Endothelial cell of umbilical vein (primary cell): ENCODE results near the gene BCL7C. TPM values are rescaled to one million over a fixed set of nuclear protein-coding genes. Genes with fewer than 3 reads are reported as not detected.

ENCODE experiments used
- BruUV-seq: library from RNA; stranded (reverse); fragments of 400-500 nt; replicated peaks from 2 replicates; lab custom pipeline; 2021; lab: Mats Ljungman, UMichigan
- CTCF ChIA-PET: fragments of 300-600, 350-600 bp; sonication (Branson Sonifier 250); formaldehyde crosslinking; loops from one replicate; lab custom pipeline; 2021; ENCODE audit warnings: antibody characterized with exemption, inconsistent platforms; lab: Charles Lee
- POLR2A ChIA-PET: fragments of 300-600, 350-600 bp; sonication (Branson Sonifier 250); formaldehyde crosslinking; loops from one replicate; lab custom pipeline; 2021; ENCODE audit warnings: antibody characterized with exemption, inconsistent platforms; lab: Charles Lee
- DNase-seq: peaks from one replicate; pipeline ENCODE4 v3.0.0-alpha.2; 2011; ENCODE audit warnings: low read depth, low spot score
- FAIRE-seq: peaks from 2 replicates; lab custom pipeline; 2011; peaks lifted over from hg19 to GRCh38; lab: Jason Lieb, UNC
- H2AFZ ChIP-seq: 2 replicates; pipeline ENCODE4 v1.6.0; 2012; ENCODE audit warnings: low read depth, low read length, control low read depth, inconsistent platforms
- H3K27ac ChIP-seq: 2 replicates; pipeline ENCODE4 v1.5.1; 2011; ENCODE audit warnings: low read depth, mild to moderate bottlenecking, control low read depth, low read length, moderate library complexity; ENCODE audit not compliant: insufficient read depth
- H3K27me3 ChIP-seq, 2 experiments: 2 replicates each; pipeline versions ENCODE4 v1.6.0 to v1.6.1; 2011; ENCODE audit warnings: low read length in 2 of 2, mixed read lengths in 1 of 2; ENCODE audit not compliant: control insufficient read depth in 2 of 2, insufficient read depth in 2 of 2
- H3K36me3 ChIP-seq, 2 experiments: 2 replicates in 1 of 2; 3 replicates in 1 of 2; pipeline ENCODE4 v1.5.1; 2011; ENCODE audit warnings: low read length in 2 of 2, mild to moderate bottlenecking in 1 of 2, moderate library complexity in 1 of 2; ENCODE audit not compliant: control insufficient read depth in 2 of 2, insufficient read depth in 2 of 2; ENCODE audit errors: extremely low read depth in 1 of 2
- H3K4me1 ChIP-seq: 3 replicates; pipeline ENCODE4 v1.5.1; 2011; ENCODE audit warnings: mild to moderate bottlenecking, low read length; ENCODE audit not compliant: control insufficient read depth, insufficient read depth; ENCODE audit errors: extremely low read depth
- H3K4me2 ChIP-seq: 2 replicates; pipeline ENCODE4 v1.6.1; 2011; ENCODE audit warnings: low read length, control low read depth, mixed read lengths; ENCODE audit not compliant: insufficient read depth
- H3K4me3 ChIP-seq, 3 experiments: fragments of 200-600 bp in 1 of 3; sonication (generic), shearing (Covaris generic) in 1 of 3; replicated peaks in 1 of 3; 2 replicates each; pipeline ENCODE4 v1.5.1; 2011 to 2016; ENCODE audit warnings: control low read depth in 3 of 3, low read length in 3 of 3, mild to moderate bottlenecking in 2 of 3, inconsistent platforms in 1 of 3, low read depth in 1 of 3, moderate library complexity in 1 of 3; ENCODE audit not compliant: insufficient read depth in 1 of 3
- H3K79me2 ChIP-seq: 2 replicates; pipeline ENCODE4 v1.6.0; 2012; ENCODE audit warnings: low read length, inconsistent platforms; ENCODE audit not compliant: control insufficient read depth, insufficient read depth
- H3K9ac ChIP-seq: replicated peaks from 2 replicates; pipeline ENCODE3; 2011; ENCODE audit warnings: low read length, control low read depth; ENCODE audit not compliant: insufficient read depth; ENCODE audit errors: extremely low read depth
- H3K9me1 ChIP-seq: replicated peaks from 3 replicates; pipeline ENCODE4 v1.6.0; 2011; ENCODE audit warnings: mild to moderate bottlenecking, low read length; ENCODE audit not compliant: control insufficient read depth, insufficient read depth; ENCODE audit errors: extremely low read depth
- H3K9me3 ChIP-seq: replicated peaks from 2 replicates; pipeline ENCODE4 v1.5.1; 2012; ENCODE audit warnings: low read length, inconsistent platforms; ENCODE audit not compliant: control insufficient read depth, insufficient read depth
- H4K20me1 ChIP-seq: replicated peaks from 2 replicates; pipeline ENCODE3; 2011; ENCODE audit warnings: mild to moderate bottlenecking, low read length; ENCODE audit not compliant: control insufficient read depth, insufficient read depth; ENCODE audit errors: extremely low read depth
- CTCF ChIP-seq, 2 donors: IDR thresholded peaks; 1 replicate in 1 of 2; 2 replicates in 1 of 2; pipeline ENCODE4 v1.5.1; 2011; ENCODE audit warnings: low read length in 2 of 2, mild to moderate bottlenecking in 2 of 2, moderate library complexity in 2 of 2, control low read depth in 1 of 2, inconsistent platforms in 1 of 2, low read depth in 1 of 2; ENCODE audit not compliant: insufficient read depth in 1 of 2; ENCODE audit errors: extremely low read depth in 1 of 2
- EZH2 ChIP-seq: IDR thresholded peaks from 2 replicates; pipeline ENCODE4 v1.6.1; 2012; ENCODE audit warnings: borderline replicate concordance, low read depth, mild to moderate bottlenecking, moderate library complexity, low read length, inconsistent platforms; ENCODE audit not compliant: severe bottlenecking
- FOS ChIP-seq: IDR thresholded peaks from 2 replicates; pipeline ENCODE4 v1.6.1; 2011; ENCODE audit warnings: mild to moderate bottlenecking, low read length, moderate library complexity, borderline replicate concordance; ENCODE audit not compliant: insufficient read depth
- GATA2 ChIP-seq: IDR thresholded peaks from 2 replicates; pipeline ENCODE4 v1.7.0; 2011; ENCODE audit warnings: low read depth, mild to moderate bottlenecking, moderate library complexity, mixed read lengths, low read length; ENCODE audit not compliant: insufficient read length, insufficient read depth
- JUN ChIP-seq: IDR thresholded peaks from 2 replicates; pipeline ENCODE4 v1.6.1; 2011; ENCODE audit warnings: borderline replicate concordance, low read depth; ENCODE audit not compliant: insufficient read length, insufficient read depth
- MYC ChIP-seq: IDR thresholded peaks from one replicate; pipeline ENCODE4 v1.6.1; 2011; ENCODE audit warnings: mild to moderate bottlenecking, low read depth, low read length
- POLR2A ChIP-seq: IDR thresholded peaks from 2 replicates; pipeline ENCODE4 v1.6.1; 2012; ENCODE audit warnings: low read depth, mild to moderate bottlenecking, control low read depth, low read length
- POLR2AphosphoS5 ChIP-seq: IDR thresholded peaks from 2 replicates; pipeline ENCODE4 v1.6.1; 2012; ENCODE audit warnings: low read depth, mild to moderate bottlenecking, control low read depth, low read length, moderate library complexity; ENCODE audit not compliant: insufficient read depth
- dilution Hi-C: fragments of 300-500 bp; cut with MboI; formaldehyde crosslinking; loops from one replicate; pipeline ENCODE4 v1.15.0; 2019; ENCODE audit warnings: low sequenced_read_pairs; ENCODE audit not compliant: extremely low pct_ligation_motif_present
- intact Hi-C: fragments of 100-400 bp; cut with micrococcal nuclease; formaldehyde crosslinking; loops from one replicate; pipeline ENCODE4 v1.10.0; 2022
- polyA plus RNA-seq, 4 experiments: library from polyadenylated mRNA; depleted of rRNA in 3 of 4; stranded (reverse) in 3 of 4; unstranded in 1 of 4; fragments of >200 nt; gene quantifications; 2 replicates each; pipeline versions ENCODE4 v1.2.1 to v1.2.3, GENCODE V29; 2011 to 2012; ENCODE audit warnings: missing spikeins in 1 of 4
- total RNA-seq: library from RNA; stranded (reverse); gene quantifications from 2 replicates; pipeline ENCODE4 v1.2.3, GENCODE V29; 2021
- TF ChIP-seq, protein P1 (sequence below): IDR thresholded peaks from 2 replicates; pipeline ENCODE4 v1.6.1; 2011; ENCODE audit not compliant: insufficient read depth, insufficient read length

The BCL7C gene
- total and polyA plus RNA-seq, 2 donors (not counting 3 experiments of a cell fraction or from before 2014, with no cell fraction given), result 30.2 to 38.3 TPM

DNA sequence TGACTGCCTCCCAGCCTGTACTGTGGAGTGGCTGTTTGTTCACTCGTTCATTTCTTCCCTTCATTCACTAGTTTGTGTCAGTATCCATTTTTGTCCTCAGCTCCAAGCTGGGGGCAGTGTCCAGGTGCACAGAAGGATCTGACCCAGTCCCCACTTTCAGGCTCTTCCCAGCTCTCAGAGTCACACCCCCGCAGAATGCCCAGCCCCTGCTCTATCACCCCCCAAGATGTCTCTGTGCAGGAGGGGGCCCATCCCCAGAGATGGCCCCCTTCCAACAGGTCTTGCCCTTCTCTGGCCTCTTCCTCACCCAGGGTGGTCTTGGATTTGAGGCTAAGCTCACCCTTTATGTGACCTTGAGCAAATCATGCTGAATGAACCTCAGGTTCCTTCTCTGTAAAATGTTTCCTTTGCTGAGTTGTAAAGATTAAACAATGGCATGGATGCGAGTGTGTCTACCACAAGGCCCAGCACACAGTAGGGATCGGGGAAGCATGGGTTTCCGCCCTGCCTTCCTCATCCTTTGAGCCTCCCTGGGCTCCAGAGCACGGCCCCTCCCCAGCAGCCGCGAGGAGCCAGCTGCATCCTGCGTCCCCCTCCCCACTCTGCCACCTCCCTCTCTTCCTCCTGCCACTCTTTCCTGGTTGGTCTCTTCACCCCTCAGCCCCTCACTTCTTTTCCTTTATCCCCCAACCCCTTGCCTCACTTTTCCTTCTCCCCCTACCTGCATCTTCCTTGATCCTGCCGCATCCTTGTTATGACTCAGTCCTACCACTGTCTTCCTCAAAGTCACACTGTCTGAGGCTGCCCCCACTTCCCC lies 32.3 kb upstream of the BCL7C start:
- Histone ChIP-seq H3K79me2 (no peaks in the 10 kb centered on the region), H3K4me3 (no peak overlapping the region), H3K9ac (no peak overlapping the region), H3K27ac (no peak overlapping the region), H3K27me3 (no peaks in the 10 kb centered on the region), H3K36me3 (peaks cover 3 to 24% of the 10 kb centered on the region in 2 experiments), H3K9me1 (no peaks in the 10 kb centered on the region), H2AFZ (no peak overlapping the region), H3K4me1 (peaks cover 2% of the 10 kb centered on the region), H4K20me1 (no peaks in the 10 kb centered on the region), H3K4me2 (no peak overlapping the region), H3K9me3 (no peaks in the 10 kb centered on the region)
- intact Hi-C loops, result no loop called here
- FAIRE-seq (no peak), DNase-seq (no peak)
- TF ChIP-seq GATA2 (no peak), JUN (no peak), POLR2A (no peak), CTCF (IDR thresholded peaks at IDR 0.05; ENCODE audit: extremely low read depth in 1 of 2, insufficient read depth in 1 of 2, low read depth in 1 of 2, low read length in 2 of 2) (no peak), FOS (no peak), EZH2 (no peak), MYC (no peak), POLR2AphosphoS5 (no peak)
- TF ChIP-seq, protein P1, sequence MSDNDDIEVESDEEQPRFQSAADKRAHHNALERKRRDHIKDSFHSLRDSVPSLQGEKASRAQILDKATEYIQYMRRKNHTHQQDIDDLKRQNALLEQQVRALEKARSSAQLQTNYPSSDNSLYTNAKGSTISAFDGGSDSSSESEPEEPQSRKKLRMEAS, result no peak
- dilution Hi-C loops, result no loop called here
- CTCF ChIA-PET, result no interaction called here
- no TSS peak for BruUV-seq
- POLR2A ChIA-PET, result no interaction called here
